ENCODE data around the gene UROC1.

UROC1 gene

GRCh38 chr3:126499401-126499800, 18.2 kb downstream of the UROC1 start:
- TF ChIP-seq, protein P1, sequence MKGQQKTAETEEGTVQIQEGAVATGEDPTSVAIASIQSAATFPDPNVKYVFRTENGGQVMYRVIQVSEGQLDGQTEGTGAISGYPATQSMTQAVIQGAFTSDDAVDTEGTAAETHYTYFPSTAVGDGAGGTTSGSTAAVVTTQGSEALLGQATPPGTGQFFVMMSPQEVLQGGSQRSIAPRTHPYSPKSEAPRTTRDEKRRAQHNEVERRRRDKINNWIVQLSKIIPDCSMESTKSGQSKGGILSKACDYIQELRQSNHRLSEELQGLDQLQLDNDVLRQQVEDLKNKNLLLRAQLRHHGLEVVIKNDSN (IDR thresholded peaks at IDR 0.05) = no peak
- TF ChIP-seq EP300 (IDR thresholded peaks at IDR 0.05; ENCODE audit: borderline replicate concordance) = no peak
- no peak for TF ChIP-seq TAF1 (IDR thresholded peaks at IDR 0.05; ENCODE audit: low read depth)
- TF ChIP-seq FOXM1 (IDR thresholded peaks at IDR 0.05; ENCODE audit: borderline replicate concordance, low read depth) = no peak
- no peak for TF ChIP-seq NFIC (IDR thresholded peaks at IDR 0.05)
- no peak for TF ChIP-seq YY1 (IDR thresholded peaks at IDR 0.05; ENCODE audit: low read depth)
- TF ChIP-seq CREB1 (IDR thresholded peaks at IDR 0.05; ENCODE audit: low read depth) = no peak
- no peak for TF ChIP-seq TCF12 (IDR thresholded peaks at IDR 0.05; ENCODE audit: low read depth)
- TF ChIP-seq CEBPB (IDR thresholded peaks at IDR 0.05) = no peak
- TF ChIP-seq, protein P2, sequence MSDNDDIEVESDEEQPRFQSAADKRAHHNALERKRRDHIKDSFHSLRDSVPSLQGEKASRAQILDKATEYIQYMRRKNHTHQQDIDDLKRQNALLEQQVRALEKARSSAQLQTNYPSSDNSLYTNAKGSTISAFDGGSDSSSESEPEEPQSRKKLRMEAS (IDR thresholded peaks at IDR 0.05) = no peak
- no peak for TF ChIP-seq REST (IDR thresholded peaks at IDR 0.05; ENCODE audit: low read depth)
- no peak for TF ChIP-seq RAD21 (IDR thresholded peaks at IDR 0.05; ENCODE audit: low read depth)
- no peak for TF ChIP-seq ZBTB7A (IDR thresholded peaks at IDR 0.05; ENCODE audit: low read depth)
- TF ChIP-seq TEAD4 (IDR thresholded peaks at IDR 0.05) = no peak
- TF ChIP-seq EGR1 (IDR thresholded peaks at IDR 0.05) = no peak

GRCh38 chr3:126498929-126499328, 18.6 kb downstream of the UROC1 start:
- no peak for TF ChIP-seq NFIC (IDR thresholded peaks at IDR 0.05)
- no peak for TF ChIP-seq YY1 (IDR thresholded peaks at IDR 0.05; ENCODE audit: low read depth)
- TF ChIP-seq TAF1 (IDR thresholded peaks at IDR 0.05; ENCODE audit: low read depth) = no peak
- TF ChIP-seq, protein P2 (IDR thresholded peaks at IDR 0.05) = no peak
- TF ChIP-seq TEAD4 (IDR thresholded peaks at IDR 0.05) = no peak
- no peak for TF ChIP-seq EP300 (IDR thresholded peaks at IDR 0.05; ENCODE audit: borderline replicate concordance)
- TF ChIP-seq ZBTB7A (IDR thresholded peaks at IDR 0.05; ENCODE audit: low read depth) = no peak
- TF ChIP-seq, protein P1 (IDR thresholded peaks at IDR 0.05) = no peak

DNA sequence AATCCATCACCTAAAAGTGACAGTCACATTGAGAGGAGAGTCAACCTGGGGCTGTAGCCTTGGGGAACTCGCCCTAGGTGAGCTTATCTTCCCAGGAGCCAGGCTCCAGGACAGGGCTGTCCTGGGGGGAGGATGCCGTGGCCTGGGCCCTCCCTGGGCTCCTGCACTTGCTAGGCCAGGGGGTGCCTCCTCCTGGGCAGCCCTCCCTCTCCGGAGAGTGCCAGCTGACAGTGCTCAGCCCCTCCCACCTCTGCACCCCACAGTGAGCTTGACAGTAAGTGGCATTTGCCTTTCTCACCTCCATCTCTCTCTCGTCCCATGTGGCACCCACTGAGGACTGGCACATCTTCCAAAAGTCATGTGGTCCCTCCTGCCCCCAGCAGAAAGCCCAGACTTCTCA, 19.1 kb downstream of the UROC1 start:
- TF ChIP-seq, protein P1 (IDR thresholded peaks at IDR 0.05) = no peak
- TF ChIP-seq CREB1 (IDR thresholded peaks at IDR 0.05; ENCODE audit: low read depth) (no peak), CEBPB (IDR thresholded peaks at IDR 0.05) (no peak), TAF1 (IDR thresholded peaks at IDR 0.05; ENCODE audit: low read depth) (no peak), REST (IDR thresholded peaks at IDR 0.05; ENCODE audit: low read depth) (no peak), EP300 (IDR thresholded peaks at IDR 0.05; ENCODE audit: borderline replicate concordance) (no peak), FOXM1 (IDR thresholded peaks at IDR 0.05; ENCODE audit: borderline replicate concordance, low read depth) (no peak), ZBTB7A (IDR thresholded peaks at IDR 0.05; ENCODE audit: low read depth) (no peak), RAD21 (IDR thresholded peaks at IDR 0.05; ENCODE audit: low read depth) (no peak), TEAD4 (IDR thresholded peaks at IDR 0.05) (no peak), NFIC (IDR thresholded peaks at IDR 0.05) (no peak), EGR1 (IDR thresholded peaks at IDR 0.05) (no peak), TCF12 (IDR thresholded peaks at IDR 0.05; ENCODE audit: low read depth) (no peak)
- TF ChIP-seq, protein P2 (IDR thresholded peaks at IDR 0.05) = no peak

DNA sequence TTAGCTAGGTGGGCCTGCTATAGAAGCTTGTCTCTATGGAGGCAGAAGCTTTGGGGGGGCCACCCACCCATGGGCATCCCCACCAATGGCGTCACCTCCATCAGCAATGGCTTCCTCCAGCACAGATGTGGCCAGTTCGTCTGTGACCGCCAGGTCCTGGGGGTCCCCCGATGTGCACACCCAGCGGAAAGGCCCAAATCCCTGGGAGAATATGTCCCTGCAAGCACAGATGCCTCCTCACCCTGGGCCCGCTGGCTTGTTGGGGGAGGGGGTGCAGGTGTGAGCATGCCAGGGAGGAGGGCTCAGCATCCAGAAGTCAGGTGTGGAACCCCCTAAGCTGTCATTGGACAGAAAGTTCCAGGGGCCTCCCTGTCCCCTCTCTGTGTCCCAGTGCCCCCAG, 19.6 kb downstream of the UROC1 start:
- TF ChIP-seq REST (IDR thresholded peaks at IDR 0.05; ENCODE audit: low read depth) (no peak), RAD21 (IDR thresholded peaks at IDR 0.05; ENCODE audit: low read depth) (no peak), EGR1 (IDR thresholded peaks at IDR 0.05) (no peak), CEBPB (IDR thresholded peaks at IDR 0.05) (no peak), EP300 (IDR thresholded peaks at IDR 0.05; ENCODE audit: borderline replicate concordance) (no peak), TAF1 (IDR thresholded peaks at IDR 0.05; ENCODE audit: low read depth) (no peak), YY1 (IDR thresholded peaks at IDR 0.05; ENCODE audit: low read depth) (no peak), TEAD4 (IDR thresholded peaks at IDR 0.05) (no peak)
- TF ChIP-seq, protein P1 (IDR thresholded peaks at IDR 0.05) = no peak
- TF ChIP-seq, protein P2 (IDR thresholded peaks at IDR 0.05) = no peak

Measured in Ishikawa (cell line).